DND-41 (cell line): ENCODE measurements around the gene TMEM238.

Experiments
- CTCF ChIP-seq: IDR thresholded peaks from 2 replicates; pipeline ENCODE4 v1.5.1; 2012; ENCODE audit warnings: borderline replicate concordance, low read length, moderate library complexity, mild to moderate bottlenecking; ENCODE audit not compliant: poor library complexity, severe bottlenecking; ENCODE audit errors: extremely low read depth
- EZH2 ChIP-seq: IDR thresholded peaks from 3 replicates; pipeline ENCODE4 v1.6.1; 2012; ENCODE audit warnings: borderline replicate concordance, low read depth, mild to moderate bottlenecking, moderate library complexity, low read length, inconsistent platforms; ENCODE audit not compliant: severe bottlenecking

- TF ChIP-seq EZH2 (no peak), CTCF (no peak)
Measured at GRCh38 chr19:55362174-55362989, 21.7 kb downstream of the TMEM238 start.
